ENCODE measurements around the gene ACVRL1.

ACVRL1 gene

GRCh38 chr12:51865757-51866270 is 41.5 kb upstream of the ACVRL1 start (continued):
- no peak for TF ChIP-seq ZFP30 (CRISPR knock-in tag; IDR thresholded peaks at IDR 0.05)

- TF ChIP-seq PATZ1 (CRISPR knock-in tag; IDR thresholded peaks at IDR 0.05; ENCODE audit: borderline replicate concordance) (no peak), ZFP3 (CRISPR knock-in tag; IDR thresholded peaks at IDR 0.05) (no peak), ISL1 (CRISPR knock-in tag; IDR thresholded peaks at IDR 0.05) (no peak), ZNF70 (CRISPR knock-in tag; IDR thresholded peaks at IDR 0.05) (no peak), ZFP30 (CRISPR knock-in tag; IDR thresholded peaks at IDR 0.05) (no peak), SNAI2 (CRISPR knock-in tag; IDR thresholded peaks at IDR 0.05) (no peak), ZC3H10 (CRISPR knock-in tag; IDR thresholded peaks at IDR 0.05) (no peak), ZNF8 (CRISPR knock-in tag; IDR thresholded peaks at IDR 0.05) (no peak), PPARA (CRISPR knock-in tag; IDR thresholded peaks at IDR 0.05; ENCODE audit: borderline replicate concordance) (no peak), ARNTL (CRISPR knock-in tag; IDR thresholded peaks at IDR 0.05; ENCODE audit: borderline replicate concordance, low read depth) (no peak), ZNF565 (CRISPR knock-in tag; conservative IDR thresholded peaks at IDR 0.05; ENCODE audit: low read depth) (no peak), POU6F1 (CRISPR knock-in tag; IDR thresholded peaks at IDR 0.05; ENCODE audit: borderline replicate concordance, low read depth) (no peak), OSR1 (CRISPR knock-in tag; IDR thresholded peaks at IDR 0.05) (no peak), CSDC2 (CRISPR knock-in tag; IDR thresholded peaks at IDR 0.05) (no peak), RARB (CRISPR knock-in tag; IDR thresholded peaks at IDR 0.05) (no peak), ESRRG (CRISPR knock-in tag; IDR thresholded peaks at IDR 0.05) (no peak)
- ATAC-seq = no peak
Measured at GRCh38 chr12:51866324-51866723, 41.0 kb upstream of the ACVRL1 start.

GRCh38 chr12:51866762-51867161 is 40.5 kb upstream of the ACVRL1 start:
- no peak for ATAC-seq
- no peak for TF ChIP-seq TOX (CRISPR knock-in tag; IDR thresholded peaks at IDR 0.05; ENCODE audit: borderline replicate concordance)
- TF ChIP-seq CREB5 (CRISPR knock-in tag; IDR thresholded peaks at IDR 0.05; ENCODE audit: low read depth) = no peak
- no peak for TF ChIP-seq BACH2 (CRISPR knock-in tag; IDR thresholded peaks at IDR 0.05; ENCODE audit: borderline replicate concordance)
- no peak for TF ChIP-seq ZFP30 (CRISPR knock-in tag; IDR thresholded peaks at IDR 0.05)

GRCh38 chr12:51867371-51867770 is 39.9 kb upstream of the ACVRL1 start:
- no peak for ATAC-seq
- TF ChIP-seq ZNF565 (CRISPR knock-in tag; conservative IDR thresholded peaks at IDR 0.05; ENCODE audit: low read depth) (no peak), TSHZ2 (CRISPR knock-in tag; IDR thresholded peaks at IDR 0.05) (no peak), ZNF70 (CRISPR knock-in tag; IDR thresholded peaks at IDR 0.05) (no peak), RARB (CRISPR knock-in tag; IDR thresholded peaks at IDR 0.05) (no peak), ZC3H10 (CRISPR knock-in tag; IDR thresholded peaks at IDR 0.05) (no peak), BACH2 (CRISPR knock-in tag; IDR thresholded peaks at IDR 0.05; ENCODE audit: borderline replicate concordance) (no peak), TCF4 (CRISPR knock-in tag; IDR thresholded peaks at IDR 0.05; ENCODE audit: borderline replicate concordance) (no peak), ARNTL (CRISPR knock-in tag; IDR thresholded peaks at IDR 0.05; ENCODE audit: borderline replicate concordance, low read depth) (no peak), CSDC2 (CRISPR knock-in tag; IDR thresholded peaks at IDR 0.05) (no peak), OSR1 (CRISPR knock-in tag; IDR thresholded peaks at IDR 0.05) (no peak), ZFP3 (CRISPR knock-in tag; IDR thresholded peaks at IDR 0.05) (no peak), PATZ1 (CRISPR knock-in tag; IDR thresholded peaks at IDR 0.05; ENCODE audit: borderline replicate concordance) (no peak), TOX (CRISPR knock-in tag; IDR thresholded peaks at IDR 0.05; ENCODE audit: borderline replicate concordance) (no peak), ISL1 (CRISPR knock-in tag; IDR thresholded peaks at IDR 0.05) (no peak), PPARA (CRISPR knock-in tag; IDR thresholded peaks at IDR 0.05; ENCODE audit: borderline replicate concordance) (no peak), ESRRG (CRISPR knock-in tag; IDR thresholded peaks at IDR 0.05) (no peak), CREB5 (CRISPR knock-in tag; IDR thresholded peaks at IDR 0.05; ENCODE audit: low read depth) (no peak), CSRNP3 (CRISPR knock-in tag; IDR thresholded peaks at IDR 0.05) (no peak)
